HepG2 (cell line): ENCODE results near the gene NRG3. TPM values are rescaled to one million over a fixed set of nuclear protein-coding genes. Genes with fewer than 3 reads are reported as not detected.

Source experiments
- ATAC-seq: fragments of 200-7000 bp; cut with Tn5 transposase; 3 replicates; pipeline ENCODE4 v1.9.1; 2020; ENCODE audit warnings: mild to moderate bottlenecking, moderate library complexity
- BruUV-seq: library from RNA; stranded (reverse); fragments of 400-500 nt; replicated peaks from 2 replicates; lab custom pipeline; 2021; lab: Mats Ljungman, UMichigan
- CTCF ChIA-PET: fragments of 300-600 bp; formaldehyde crosslinking; extraction: SDS; loops from one replicate; lab custom pipeline; 2021; ENCODE audit warnings: low total read pairs, inconsistent platforms, low intra/inter-chr PET ratio; lab: Yijun Ruan, JAX
- POLR2A ChIA-PET: fragments of 350-600 bp; sonication (Branson Sonifier 250); formaldehyde crosslinking; loops from one replicate; lab custom pipeline; 2020; ENCODE audit warnings: antibody characterized with exemption, inconsistent platforms; lab: Yijun Ruan, JAX
- DNase-seq: peaks from one replicate; pipeline ENCODE4 v3.0.0-alpha.2; 2015; ENCODE audit warnings: low spot score
- FAIRE-seq: peaks from 3 replicates; lab custom pipeline; 2011; peaks lifted over from hg19 to GRCh38; lab: Jason Lieb, UNC
- H2AFZ ChIP-seq: one replicate; pipeline ENCODE4 v1.6.1; 2011; ENCODE audit warnings: low read length, inconsistent platforms
- H3K27ac ChIP-seq: fragments of 300-600 bp; 3 replicates; pipeline ENCODE4 v1.8.0; 2011; ENCODE audit warnings: mixed run types, mild to moderate bottlenecking, mixed read lengths, low read length, inconsistent platforms; ENCODE audit not compliant: insufficient read depth; ENCODE audit errors: extremely low read length
- H3K27me3 ChIP-seq, 2 experiments: fragments of 200-600 bp in 1 of 2; 2 replicates in 1 of 2; 3 replicates in 1 of 2; pipeline versions ENCODE4 v1.6.0 to v1.8.0; 2011; ENCODE audit warnings: low read length in 2 of 2, mild to moderate bottlenecking in 2 of 2, moderate library complexity in 2 of 2, inconsistent platforms in 1 of 2; ENCODE audit not compliant: insufficient read depth in 2 of 2, control insufficient read depth in 1 of 2
- H3K36me3 ChIP-seq, 2 experiments: fragments of 200-600 bp in 1 of 2; replicated peaks in 1 of 2; 2 replicates in 1 of 2; 3 replicates in 1 of 2; pipeline versions ENCODE4 v1.5.1 to v1.8.0; 2011; ENCODE audit warnings: low read length in 2 of 2, inconsistent platforms in 1 of 2; ENCODE audit not compliant: insufficient read depth in 2 of 2, control insufficient read depth in 1 of 2
- H3K4me1 ChIP-seq: 2 replicates; pipeline ENCODE4 v1.5.1; 2012; ENCODE audit warnings: low read length, inconsistent platforms; ENCODE audit not compliant: insufficient read depth
- H3K4me2 ChIP-seq: 2 replicates; pipeline ENCODE4 v1.6.0; 2011; ENCODE audit warnings: low read depth, low read length, inconsistent platforms
- H3K4me3 ChIP-seq, 3 experiments: fragments of 200-600 bp in 1 of 3; sonication (generic), shearing (Covaris generic) in 1 of 3; replicated peaks in 1 of 3; 2 replicates each; pipeline ENCODE4 v1.5.1; 2011 to 2016; ENCODE audit warnings: low read length in 3 of 3, inconsistent platforms in 2 of 3, low read depth in 2 of 3, mild to moderate bottlenecking in 2 of 3, control low read depth in 1 of 3, mixed read lengths in 1 of 3; ENCODE audit not compliant: insufficient read depth in 1 of 3
- H3K79me2 ChIP-seq: one replicate; pipeline ENCODE4 v1.6.1; 2011; ENCODE audit warnings: low read length, inconsistent platforms; ENCODE audit not compliant: insufficient read depth
- H3K9ac ChIP-seq: 2 replicates; pipeline ENCODE4 v1.6.0; 2011; ENCODE audit warnings: mild to moderate bottlenecking, low read depth, low read length, inconsistent platforms; ENCODE audit not compliant: insufficient read depth
- H3K9me3 ChIP-seq: 2 replicates; pipeline ENCODE4 v1.5.1; 2012; ENCODE audit warnings: mild to moderate bottlenecking, low read length
- H4K20me1 ChIP-seq: 2 replicates; pipeline ENCODE4 v1.6.0; 2011; ENCODE audit warnings: inconsistent platforms, mild to moderate bottlenecking, low read length, moderate library complexity; ENCODE audit not compliant: insufficient read depth
- FOXK2 ChIP-seq: fragments of 450-650 bp; IDR thresholded peaks from 2 replicates; pipeline ENCODE4 v1.6.1; 2016
- RARA ChIP-seq: IDR thresholded peaks from 2 replicates; pipeline ENCODE4 v1.6.1; 2016; ENCODE audit warnings: missing genetic modification reagents, missing compliant biosample characterization
- SNRNP70 ChIP-seq: fragments of 200-400 bp; formaldehyde crosslinking; IDR thresholded peaks from 2 replicates; pipeline ENCODE4 v1.6.1; 2017; ENCODE audit warnings: mild to moderate bottlenecking, low read depth, low read length, moderate library complexity
- TRAFD1 ChIP-seq: sonication (generic); formaldehyde crosslinking; IDR thresholded peaks from 2 replicates; pipeline ENCODE4 v1.5.1; 2020; ENCODE audit warnings: missing genetic modification reagents, mild to moderate bottlenecking, borderline replicate concordance
- ZBTB3 ChIP-seq: sonication (generic); formaldehyde crosslinking; IDR thresholded peaks from 2 replicates; pipeline ENCODE4 v1.4.0; 2020; ENCODE audit warnings: low read depth, mild to moderate bottlenecking, moderate library complexity, missing genetic modification reagents, borderline replicate concordance
- in situ Hi-C: cut with HindIII; loops from 2 replicates; pipeline ENCODE4 v1.10.0; 2017; ENCODE audit warnings: low pct_unique_long_range_greater_than_20kb; ENCODE audit not compliant: extremely low pct_ligation_motif_present
- intact Hi-C: fragments of 100-400 bp; cut with micrococcal nuclease; formaldehyde crosslinking; loops from one replicate; pipeline ENCODE4 v1.10.0; 2022; ENCODE audit not compliant: unreplicated experiment
- polyA plus RNA-seq, 8 experiments: library from polyadenylated mRNA; depleted of rRNA in 3 of 8; stranded (reverse) in 7 of 8; unstranded in 1 of 8; fragments of >200 nt; fragmentation: Illumina TruSeq in 4 of 8; extraction: Trizol in 4 of 8; gene quantifications; 2 replicates each; pipeline versions ENCODE4 v1.2.1 to v1.2.3, GENCODE V29; 2011 to 2016; ENCODE audit warnings: low read depth in 4 of 8, missing spikeins in 1 of 8, mixed read lengths in 1 of 8; ENCODE audit not compliant: insufficient read depth in 1 of 8
- total RNA-seq, 5 experiments: library from RNA; depleted of rRNA; stranded (reverse); fragments of >200 nt; fragmentation: Illumina TruSeq; extraction: Trizol; gene quantifications; 2 replicates each; pipeline ENCODE4 v1.2.3, GENCODE V29; 2016; ENCODE audit warnings: low read depth in 1 of 5
- TF ChIP-seq, protein P1 (sequence below): sonication (generic); formaldehyde crosslinking; IDR thresholded peaks from 2 replicates; pipeline ENCODE4 v1.4.0; 2020; ENCODE audit warnings: missing genetic modification reagents
- TF ChIP-seq, protein P2 (sequence below): sonication (generic); formaldehyde crosslinking; IDR thresholded peaks from 2 replicates; pipeline ENCODE4 v1.8.1; 2023; ENCODE audit warnings: mild to moderate bottlenecking, moderate library complexity, missing genetic modification reagents
- TF ChIP-seq, protein P3 (sequence below), 2 experiments: fragments of 450-650 bp in 1 of 2; sonication (generic) in 1 of 2; formaldehyde crosslinking in 1 of 2; IDR thresholded peaks; 2 replicates each; pipeline versions ENCODE4 v1.6.1 to v1.8.0; 2016 to 2022; ENCODE audit warnings: antibody characterized with exemption in 1 of 2, mild to moderate bottlenecking in 1 of 2, missing genetic modification reagents in 1 of 2

NRG3 gene
- total and polyA plus RNA-seq, 2 of the 13 experiments (the other 11 are each of a cell fraction or from before 2014, with no cell fraction given): not detected

GRCh38 chr10:81967716-81968115, 92.7 kb downstream of the NRG3 start:
- no peak for FAIRE-seq

More at GRCh38 chr10:81967716-81968115, 92.7 kb downstream of the NRG3 start:
- Histone ChIP-seq H3K36me3 (no peaks in the 10 kb centered on the region), H4K20me1 (no peaks in the 10 kb centered on the region), H3K4me3 (no peak overlapping the region), H3K79me2 (no peaks in the 10 kb centered on the region), H3K27ac (no peak overlapping the region), H3K4me1 (no peaks in the 10 kb centered on the region), H3K9me3 (peaks cover 65% of the 10 kb centered on the region), H2AFZ (no peak overlapping the region), H3K27me3 (no peaks in the 10 kb centered on the region), H3K9ac (no peak overlapping the region), H3K4me2 (no peak overlapping the region)
- ChIA-PET POLR2A (no interaction called here), CTCF (no interaction called here)
- no TSS peak for BruUV-seq
- intact Hi-C loops: no loop called here
- ATAC-seq (no peak), DNase-seq (no peak)
- in situ Hi-C loops: no loop called here
- TF ChIP-seq ZBTB3 (no peak), RARA (CRISPR knock-in tag) (no peak), TRAFD1 (CRISPR knock-in tag) (no peak), FOXK2 (no peak), SNRNP70 (no peak)
- TF ChIP-seq, protein P1, sequence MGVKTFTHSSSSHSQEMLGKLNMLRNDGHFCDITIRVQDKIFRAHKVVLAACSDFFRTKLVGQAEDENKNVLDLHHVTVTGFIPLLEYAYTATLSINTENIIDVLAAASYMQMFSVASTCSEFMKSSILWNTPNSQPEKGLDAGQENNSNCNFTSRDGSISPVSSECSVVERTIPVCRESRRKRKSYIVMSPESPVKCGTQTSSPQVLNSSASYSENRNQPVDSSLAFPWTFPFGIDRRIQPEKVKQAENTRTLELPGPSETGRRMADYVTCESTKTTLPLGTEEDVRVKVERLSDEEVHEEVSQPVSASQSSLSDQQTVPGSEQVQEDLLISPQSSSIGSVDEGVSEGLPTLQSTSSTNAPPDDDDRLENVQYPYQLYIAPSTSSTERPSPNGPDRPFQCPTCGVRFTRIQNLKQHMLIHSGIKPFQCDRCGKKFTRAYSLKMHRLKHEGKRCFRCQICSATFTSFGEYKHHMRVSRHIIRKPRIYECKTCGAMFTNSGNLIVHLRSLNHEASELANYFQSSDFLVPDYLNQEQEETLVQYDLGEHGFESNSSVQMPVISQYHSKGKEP (CRISPR knock-in tag): no peak
- TF ChIP-seq, protein P2, sequence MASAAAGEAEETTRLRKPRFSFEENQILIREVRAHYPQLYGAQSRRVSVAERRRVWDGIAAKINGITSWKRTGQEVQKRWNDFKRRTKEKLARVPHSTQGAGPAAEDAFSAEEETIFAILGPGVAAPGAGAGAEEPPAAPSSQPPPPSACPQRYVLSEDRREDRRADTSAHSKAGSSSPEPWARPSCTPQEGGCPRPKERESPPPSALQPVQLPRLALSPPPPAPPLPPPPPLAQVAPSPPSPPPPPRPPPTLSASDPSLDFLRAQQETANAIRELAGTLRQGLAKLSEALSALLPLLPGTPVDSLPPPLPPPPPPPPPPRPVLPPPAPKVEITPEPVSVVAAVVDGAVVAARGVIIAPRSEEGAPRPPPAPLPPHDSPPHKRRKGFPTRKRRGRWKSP (CRISPR knock-in tag): no peak
- TF ChIP-seq, protein P3, sequence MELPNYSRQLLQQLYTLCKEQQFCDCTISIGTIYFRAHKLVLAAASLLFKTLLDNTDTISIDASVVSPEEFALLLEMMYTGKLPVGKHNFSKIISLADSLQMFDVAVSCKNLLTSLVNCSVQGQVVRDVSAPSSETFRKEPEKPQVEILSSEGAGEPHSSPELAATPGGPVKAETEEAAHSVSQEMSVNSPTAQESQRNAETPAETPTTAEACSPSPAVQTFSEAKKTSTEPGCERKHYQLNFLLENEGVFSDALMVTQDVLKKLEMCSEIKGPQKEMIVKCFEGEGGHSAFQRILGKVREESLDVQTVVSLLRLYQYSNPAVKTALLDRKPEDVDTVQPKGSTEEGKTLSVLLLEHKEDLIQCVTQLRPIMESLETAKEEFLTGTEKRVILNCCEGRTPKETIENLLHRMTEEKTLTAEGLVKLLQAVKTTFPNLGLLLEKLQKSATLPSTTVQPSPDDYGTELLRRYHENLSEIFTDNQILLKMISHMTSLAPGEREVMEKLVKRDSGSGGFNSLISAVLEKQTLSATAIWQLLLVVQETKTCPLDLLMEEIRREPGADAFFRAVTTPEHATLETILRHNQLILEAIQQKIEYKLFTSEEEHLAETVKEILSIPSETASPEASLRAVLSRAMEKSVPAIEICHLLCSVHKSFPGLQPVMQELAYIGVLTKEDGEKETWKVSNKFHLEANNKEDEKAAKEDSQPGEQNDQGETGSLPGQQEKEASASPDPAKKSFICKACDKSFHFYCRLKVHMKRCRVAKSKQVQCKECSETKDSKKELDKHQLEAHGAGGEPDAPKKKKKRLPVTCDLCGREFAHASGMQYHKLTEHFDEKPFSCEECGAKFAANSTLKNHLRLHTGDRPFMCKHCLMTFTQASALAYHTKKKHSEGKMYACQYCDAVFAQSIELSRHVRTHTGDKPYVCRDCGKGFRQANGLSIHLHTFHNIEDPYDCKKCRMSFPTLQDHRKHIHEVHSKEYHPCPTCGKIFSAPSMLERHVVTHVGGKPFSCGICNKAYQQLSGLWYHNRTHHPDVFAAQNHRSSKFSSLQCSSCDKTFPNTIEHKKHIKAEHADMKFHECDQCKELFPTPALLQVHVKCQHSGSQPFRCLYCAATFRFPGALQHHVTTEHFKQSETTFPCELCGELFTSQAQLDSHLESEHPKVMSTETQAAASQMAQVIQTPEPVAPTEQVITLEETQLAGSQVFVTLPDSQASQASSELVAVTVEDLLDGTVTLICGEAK (IDR thresholded peaks at IDR 0.05): no peak
- TF ChIP-seq, protein P3 (CRISPR knock-in tag; IDR thresholded peaks at IDR 0.05): no peak
